ENCODE measurements around the gene VILL. TPM values are rescaled to one million over a fixed set of nuclear protein-coding genes. Genes with fewer than 3 reads are reported as not detected.

Gene VILL
- total RNA-seq, 1 experiment from 2014 or later, result 1.2 TPM

- H3K4me2 ChIP-seq (ENCODE audit: low read length), result no peak overlapping the region
- RAD21 ChIA-PET (ENCODE audit: low non-redundant PET in 1 of 2, low total read pairs in 2 of 2, uncharacterized antibody in 2 of 2, unreplicated experiment in 2 of 2), result no interaction called here
- no peak overlapping the region for H2AFZ ChIP-seq (ENCODE audit: low read depth, low read length, poor library complexity, severe bottlenecking)
- TF ChIP-seq, protein P1, sequence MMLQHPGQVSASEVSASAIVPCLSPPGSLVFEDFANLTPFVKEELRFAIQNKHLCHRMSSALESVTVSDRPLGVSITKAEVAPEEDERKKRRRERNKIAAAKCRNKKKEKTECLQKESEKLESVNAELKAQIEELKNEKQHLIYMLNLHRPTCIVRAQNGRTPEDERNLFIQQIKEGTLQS (IDR thresholded peaks at IDR 0.05), result no peak
- no peak for TF ChIP-seq RAD21 (IDR thresholded peaks at IDR 0.05; ENCODE audit: low read depth)
- no peak for TF ChIP-seq EZH2 (IDR thresholded peaks at IDR 0.05)
- no peak for TF ChIP-seq ELF1 (IDR thresholded peaks at IDR 0.05; ENCODE audit: borderline replicate concordance, low read depth)
- no peak for TF ChIP-seq SRF (IDR thresholded peaks at IDR 0.05; ENCODE audit: low read depth)
- no peak for TF ChIP-seq YY1 (IDR thresholded peaks at IDR 0.05; ENCODE audit: extremely low read depth, insufficient replicate concordance, low read depth, low read length)
- TF ChIP-seq SP1 (IDR thresholded peaks at IDR 0.05; ENCODE audit: low read depth), result no peak
- no peak for TF ChIP-seq TCF7L2 (IDR thresholded peaks at IDR 0.05; ENCODE audit: borderline replicate concordance, extremely low read depth, insufficient read depth, insufficient read length)
- TF ChIP-seq JUND (IDR thresholded peaks at IDR 0.05), result no peak
- TF ChIP-seq CBX3 (IDR thresholded peaks at IDR 0.05; ENCODE audit: low read depth), result no peak
- TF ChIP-seq CTCF (IDR thresholded peaks at IDR 0.05 in 2 of 3, conservative IDR thresholded peaks at IDR 0.05 in 1 of 3; ENCODE audit: borderline replicate concordance in 1 of 3, insufficient read depth in 1 of 3, low read depth in 2 of 3, low read length in 2 of 3), result no peak
- no peak for TF ChIP-seq CEBPB (IDR thresholded peaks at IDR 0.05; ENCODE audit: low read depth)
- TF ChIP-seq FOSL1 (IDR thresholded peaks at IDR 0.05; ENCODE audit: low read depth), result no peak
- TF ChIP-seq EZH2phosphoT487 (IDR thresholded peaks at IDR 0.05; ENCODE audit: borderline replicate concordance), result no peak
- no peak for TF ChIP-seq SIN3A (IDR thresholded peaks at IDR 0.05; ENCODE audit: low read depth)
- TF ChIP-seq POLR2AphosphoS5 (IDR thresholded peaks at IDR 0.05; ENCODE audit: low read depth, low read length), result no peak
- no peak for TF ChIP-seq ZFX (IDR thresholded peaks at IDR 0.05)
- no peak for TF ChIP-seq POLR2A (IDR thresholded peaks at IDR 0.05; ENCODE audit: borderline replicate concordance, extremely low read depth, insufficient read depth, insufficient read length)
- no peak for TF ChIP-seq MAX (IDR thresholded peaks at IDR 0.05)
- CTCF ChIA-PET, result interaction anchor here (2.9 kb wide), 1 partner anchor 11 kb away, joined by 9 read pairs; no protein-coding TSS in a partner anchor
- H3K79me2 ChIP-seq (ENCODE audit: insufficient read depth, low read length), result no peaks in the 10 kb centered on the region
- intact Hi-C loops (cut with micrococcal nuclease), result no loop called here
- H3K9me2 ChIP-seq (ENCODE audit: insufficient read depth), result no peaks in the 10 kb centered on the region
- H4K20me1 ChIP-seq (ENCODE audit: insufficient read depth), result 0 out of 2 replicates have a peak, but pooled peaks cover 5% of the 10 kb centered on the region
- no peak overlapping the region for H3K27ac ChIP-seq (ENCODE audit: low read depth, low read length)
- no peak overlapping the region for H3K4me3 ChIP-seq (replicated peaks in 1 of 2; ENCODE audit: low read depth in 1 of 2, low read length in 2 of 2)
- DNase-seq (ENCODE audit: low read depth, low spot score), result no peak
- no peak for ATAC-seq
- H3K9me3 ChIP-seq (ENCODE audit: control insufficient read depth in 1 of 2, insufficient read depth in 1 of 2, low read depth in 1 of 2, low read length in 2 of 2), result no peaks in the 10 kb centered on the region
- no peak overlapping the region for H3K9ac ChIP-seq (ENCODE audit: low read length)
- POLR2A ChIA-PET, result no interaction called here
- no TSS peak for BruUV-seq (replicated peaks)
- H3K36me3 ChIP-seq (ENCODE audit: control insufficient read depth in 1 of 2, insufficient read depth in 2 of 2, low read length in 2 of 2), result no peaks in the 10 kb centered on the region
- no peaks in the 10 kb centered on the region for H3K4me1 ChIP-seq (ENCODE audit: control insufficient read depth in 1 of 2, insufficient read depth in 2 of 2, low read length in 2 of 2)
- no peaks in the 10 kb centered on the region for H3K27me3 ChIP-seq (ENCODE audit: insufficient read depth, low read length)
These were observed 27.0 kb upstream of the VILL start for GRCh38 chr3:37963635-37964034.
